ENCODE measurements around the gene C11orf87. TPM values are rescaled to one million over a fixed set of nuclear protein-coding genes. Genes with fewer than 3 reads are reported as not detected.

C11orf87 gene
- total and polyA plus RNA-seq, 10 of the 15 experiments (the other 5 are each of a cell fraction or from before 2014, with no cell fraction given), result not detected

GRCh38 chr11:109435121-109435742, 13.2 kb downstream of the C11orf87 start (continued):
- no peak for TF ChIP-seq ZNF687 (IDR thresholded peaks at IDR 0.05)
- no peak for TF ChIP-seq SMARCA5 (IDR thresholded peaks at IDR 0.05)
- no peak for TF ChIP-seq LARP7 (IDR thresholded peaks at IDR 0.05)
- TF ChIP-seq YBX1 (IDR thresholded peaks at IDR 0.05), result no peak

GRCh38 chr11:109439684-109440083, 17.7 kb downstream of the C11orf87 start:
- no peaks in the 10 kb centered on the region for H3K9me3 ChIP-seq (replicated peaks; ENCODE audit: control insufficient read depth, insufficient read depth, low read length)
- H3K4me2 ChIP-seq (ENCODE audit: control insufficient read depth, insufficient read depth), result no peak overlapping the region
- no peak overlapping the region for H3K9ac ChIP-seq (ENCODE audit: control insufficient read depth, insufficient read depth, low read length)
- H3K4me3 ChIP-seq, result no peak overlapping the region
- BruUV-seq (replicated peaks), result no TSS peak
- FAIRE-seq (no peak), ATAC-seq (no peak), DNase-seq (ENCODE audit: low read depth, low spot score) (no peak)
- CTCF ChIA-PET, result interaction anchor here (1.1 kb wide), 1 partner anchor 9 kb away, joined by 3 read pairs; no protein-coding TSS in a partner anchor
- in situ Hi-C loops (cut with MboI), result no loop called here
- no peaks in the 10 kb centered on the region for H3K79me2 ChIP-seq (ENCODE audit: control insufficient read depth, insufficient read depth, low read length)
- POLR2A ChIA-PET, result no interaction called here
- H3K4me1 ChIP-seq (ENCODE audit: control insufficient read depth, insufficient read depth, low read length), result no peaks in the 10 kb centered on the region
- WGBS (ENCODE audit: insufficient coverage, insufficient replicate concordance, low lambda C conversion rate, missing lambda C conversion rate), result 0% methylated on average over 2 of the region's 2 CpGs
- RAD21 ChIA-PET (ENCODE audit: unreplicated experiment), result interaction anchor here (1.8 kb wide), 1 partner anchor 13 kb away, joined by 4 read pairs; no protein-coding TSS in a partner anchor
- no peaks in the 10 kb centered on the region; a peak in 1 of 4 replicates for H3K27me3 ChIP-seq (replicated peaks in 1 of 2; ENCODE audit: control insufficient read depth in 2 of 2, insufficient read depth in 2 of 2, low read length in 1 of 2)
- no peak overlapping the region for H2AFZ ChIP-seq (ENCODE audit: control insufficient read depth, low read depth, low read length)
- H3K36me3 ChIP-seq (ENCODE audit: control insufficient read depth in 2 of 2, insufficient read depth in 2 of 2, low read length in 1 of 2), result no peaks in the 10 kb centered on the region
- no peak overlapping the region for H3K27ac ChIP-seq (ENCODE audit: control insufficient read depth, insufficient read depth)
- intact Hi-C loops (cut with micrococcal nuclease; ENCODE audit: unreplicated experiment), result no loop called here
- SMC1A ChIA-PET (ENCODE audit: uncharacterized antibody, unreplicated experiment), result no interaction called here
- H4K20me1 ChIP-seq (ENCODE audit: control insufficient read depth, insufficient read depth), result no peaks in the 10 kb centered on the region
- TF ChIP-seq RELB (IDR thresholded peaks at IDR 0.05; ENCODE audit: low read depth) (no peak), CBX3 (IDR thresholded peaks at IDR 0.05; ENCODE audit: borderline replicate concordance, low read depth) (no peak), GATAD2B (conservative IDR thresholded peaks at IDR 0.05; ENCODE audit: low read depth) (no peak), PAX5 (IDR thresholded peaks at IDR 0.05; ENCODE audit: borderline replicate concordance, low read depth, low read length) (no peak)
- TF ChIP-seq, protein P1, sequence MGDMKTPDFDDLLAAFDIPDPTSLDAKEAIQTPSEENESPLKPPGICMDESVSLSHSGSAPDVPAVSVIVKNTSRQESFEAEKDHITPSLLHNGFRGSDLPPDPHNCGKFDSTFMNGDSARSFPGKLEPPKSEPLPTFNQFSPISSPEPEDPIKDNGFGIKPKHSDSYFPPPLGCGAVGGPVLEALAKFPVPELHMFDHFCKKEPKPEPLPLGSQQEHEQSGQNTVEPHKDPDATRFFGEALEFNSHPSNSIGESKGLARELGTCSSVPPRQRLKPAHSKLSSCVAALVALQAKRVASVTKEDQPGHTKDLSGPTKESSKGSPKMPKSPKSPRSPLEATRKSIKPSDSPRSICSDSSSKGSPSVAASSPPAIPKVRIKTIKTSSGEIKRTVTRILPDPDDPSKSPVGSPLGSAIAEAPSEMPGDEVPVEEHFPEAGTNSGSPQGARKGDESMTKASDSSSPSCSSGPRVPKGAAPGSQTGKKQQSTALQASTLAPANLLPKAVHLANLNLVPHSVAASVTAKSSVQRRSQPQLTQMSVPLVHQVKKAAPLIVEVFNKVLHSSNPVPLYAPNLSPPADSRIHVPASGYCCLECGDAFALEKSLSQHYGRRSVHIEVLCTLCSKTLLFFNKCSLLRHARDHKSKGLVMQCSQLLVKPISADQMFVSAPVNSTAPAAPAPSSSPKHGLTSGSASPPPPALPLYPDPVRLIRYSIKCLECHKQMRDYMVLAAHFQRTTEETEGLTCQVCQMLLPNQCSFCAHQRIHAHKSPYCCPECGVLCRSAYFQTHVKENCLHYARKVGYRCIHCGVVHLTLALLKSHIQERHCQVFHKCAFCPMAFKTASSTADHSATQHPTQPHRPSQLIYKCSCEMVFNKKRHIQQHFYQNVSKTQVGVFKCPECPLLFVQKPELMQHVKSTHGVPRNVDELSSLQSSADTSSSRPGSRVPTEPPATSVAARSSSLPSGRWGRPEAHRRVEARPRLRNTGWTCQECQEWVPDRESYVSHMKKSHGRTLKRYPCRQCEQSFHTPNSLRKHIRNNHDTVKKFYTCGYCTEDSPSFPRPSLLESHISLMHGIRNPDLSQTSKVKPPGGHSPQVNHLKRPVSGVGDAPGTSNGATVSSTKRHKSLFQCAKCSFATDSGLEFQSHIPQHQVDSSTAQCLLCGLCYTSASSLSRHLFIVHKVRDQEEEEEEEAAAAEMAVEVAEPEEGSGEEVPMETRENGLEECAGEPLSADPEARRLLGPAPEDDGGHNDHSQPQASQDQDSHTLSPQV (IDR thresholded peaks at IDR 0.05), result no peak
- TF ChIP-seq, protein P2, sequence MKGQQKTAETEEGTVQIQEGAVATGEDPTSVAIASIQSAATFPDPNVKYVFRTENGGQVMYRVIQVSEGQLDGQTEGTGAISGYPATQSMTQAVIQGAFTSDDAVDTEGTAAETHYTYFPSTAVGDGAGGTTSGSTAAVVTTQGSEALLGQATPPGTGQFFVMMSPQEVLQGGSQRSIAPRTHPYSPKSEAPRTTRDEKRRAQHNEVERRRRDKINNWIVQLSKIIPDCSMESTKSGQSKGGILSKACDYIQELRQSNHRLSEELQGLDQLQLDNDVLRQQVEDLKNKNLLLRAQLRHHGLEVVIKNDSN (IDR thresholded peaks at IDR 0.05; ENCODE audit: borderline replicate concordance, extremely low read length, insufficient read depth, low read depth, low read length), result no peak
